H1 (cell line): ENCODE measurements around the gene ASF1A. TPM values are rescaled to one million over a fixed set of nuclear protein-coding genes. Genes with fewer than 3 reads are reported as not detected.
A peak's percentile ranks its signal among the peaks of the same experiment; 100 is the strongest.

Experiments used
- CTCF ChIA-PET: fragments of 300-600 bp; sonication (Branson Sonifier 250); formaldehyde crosslinking; loops from one replicate; lab custom pipeline; 2021; ENCODE audit not compliant: partially characterized antibody; lab: Charles Lee
- POLR2A ChIA-PET: fragments of 300-600 bp; sonication (Branson Sonifier 250); formaldehyde crosslinking; loops from one replicate; lab custom pipeline; 2021; ENCODE audit warnings: inconsistent platforms; ENCODE audit not compliant: partially characterized antibody; lab: Charles Lee
- DNase-seq, 2 experiments: peaks; one replicate each; pipeline versions ENCODE4 v3.0.0 to v3.0.0-alpha.2; 2010 to 2022; ENCODE audit warnings: low spot score in 2 of 2, low read depth in 1 of 2, mixed read lengths in 1 of 2
- FAIRE-seq: peaks from 2 replicates; lab custom pipeline; 2011; peaks lifted over from hg19 to GRCh38; lab: Jason Lieb, UNC
- H2AFZ ChIP-seq: 2 replicates; pipeline ENCODE4 v1.8.1; 2012; ENCODE audit warnings: low read length, inconsistent platforms
- H2AK5ac ChIP-seq: 2 replicates; pipeline ENCODE4 v1.6.1; 2013; ENCODE audit warnings: low read depth, low read length
- H2BK120ac ChIP-seq: replicated peaks from 2 replicates; pipeline ENCODE3; 2013; ENCODE audit warnings: low read depth, low read length, inconsistent platforms
- H2BK12ac ChIP-seq: 2 replicates; pipeline ENCODE4 v1.6.1; 2013; ENCODE audit warnings: low read depth, low read length
- H2BK15ac ChIP-seq: 2 replicates; pipeline ENCODE4 v1.6.1; 2013; ENCODE audit warnings: low read length
- H2BK20ac ChIP-seq: 2 replicates; pipeline ENCODE4 v1.6.1; 2013; ENCODE audit warnings: low read length
- H2BK5ac ChIP-seq: 2 replicates; pipeline ENCODE4 v1.6.1; 2013; ENCODE audit warnings: low read depth, low read length
- H3K14ac ChIP-seq: 2 replicates; pipeline ENCODE4 v1.6.1; 2013; ENCODE audit warnings: inconsistent platforms; ENCODE audit not compliant: insufficient read length
- H3K18ac ChIP-seq: 2 replicates; pipeline ENCODE4 v1.6.1; 2013; ENCODE audit warnings: low read length; ENCODE audit errors: extremely low read depth
- H3K23ac ChIP-seq: 2 replicates; pipeline ENCODE4 v1.6.1; 2013; ENCODE audit warnings: inconsistent platforms; ENCODE audit not compliant: insufficient read length
- H3K23me2 ChIP-seq: 2 replicates; pipeline ENCODE4 v1.6.1; 2013; ENCODE audit warnings: low read depth, low read length
- H3K27ac ChIP-seq: 2 replicates; pipeline ENCODE4 v1.6.1; 2011; ENCODE audit warnings: low read depth, low read length, inconsistent platforms
- H3K27me3 ChIP-seq, 4 experiments: replicated peaks in 1 of 4; 1 replicate in 1 of 4; 2 replicates in 3 of 4; pipeline versions ENCODE4 v1.6.1 to v1.8.1; 2011 to 2013; ENCODE audit warnings: low read length in 3 of 4, mild to moderate bottlenecking in 3 of 4, inconsistent platforms in 2 of 4, mixed read lengths in 2 of 4, moderate library complexity in 1 of 4; ENCODE audit not compliant: control insufficient read depth in 3 of 4, insufficient read depth in 3 of 4; ENCODE audit errors: extremely low read depth in 1 of 4
- H3K36me3 ChIP-seq, 4 experiments: 2 replicates each; pipeline versions ENCODE4 v1.6.1 to v1.8.1; 2011 to 2013; ENCODE audit warnings: mild to moderate bottlenecking in 4 of 4, low read length in 3 of 4, moderate library complexity in 2 of 4, control low read depth in 1 of 4, inconsistent platforms in 1 of 4; ENCODE audit not compliant: insufficient read depth in 4 of 4, control insufficient read depth in 2 of 4
- H3K4ac ChIP-seq: replicated peaks from 2 replicates; pipeline ENCODE3; 2013; ENCODE audit warnings: low read length, low read depth, mixed read lengths, inconsistent platforms; ENCODE audit not compliant: insufficient read length
- H3K4me1 ChIP-seq, 4 experiments: replicated peaks in 1 of 4; 1 replicate in 1 of 4; 2 replicates in 3 of 4; pipeline versions ENCODE4 v1.6.1 to v1.8.1; 2011 to 2013; ENCODE audit warnings: low read length in 3 of 4, inconsistent platforms in 2 of 4, mixed read lengths in 1 of 4; ENCODE audit not compliant: insufficient read depth in 4 of 4, control insufficient read depth in 3 of 4
- H3K4me2 ChIP-seq, 2 experiments: 2 replicates each; pipeline versions ENCODE4 v1.6.1 to v1.8.1; 2011 to 2013; ENCODE audit warnings: low read depth in 2 of 2, low read length in 2 of 2, control low read depth in 1 of 2, inconsistent platforms in 1 of 2, mild to moderate bottlenecking in 1 of 2; ENCODE audit not compliant: insufficient read depth in 1 of 2
- H3K4me3 ChIP-seq, 4 experiments: fragments of 200-600, 300-600 bp in 1 of 4; sonication (generic), shearing (Covaris generic), sonication (Bioruptor Twin) in 1 of 4; 2 replicates each; pipeline versions ENCODE4 v1.5.1 to v1.8.1; 2011 to 2016; ENCODE audit warnings: low read length in 4 of 4, low read depth in 3 of 4, control low read depth in 2 of 4, inconsistent platforms in 2 of 4, mild to moderate bottlenecking in 2 of 4, mixed read lengths in 1 of 4, moderate library complexity in 1 of 4; ENCODE audit not compliant: insufficient read depth in 2 of 4; ENCODE audit errors: extremely low read depth in 1 of 4
- H3K56ac ChIP-seq: replicated peaks from 2 replicates; pipeline ENCODE3; 2013; ENCODE audit warnings: low read depth, mild to moderate bottlenecking, mixed read lengths, low read length, inconsistent platforms; ENCODE audit not compliant: insufficient read length
- H3K79me1 ChIP-seq: 2 replicates; pipeline ENCODE4 v1.6.1; 2013; ENCODE audit warnings: low read depth, low read length, control low read depth
- H3K79me2 ChIP-seq, 2 experiments: 2 replicates each; pipeline versions ENCODE4 v1.6.1 to v1.8.1; 2012 to 2013; ENCODE audit warnings: low read length in 2 of 2, mild to moderate bottlenecking in 2 of 2, inconsistent platforms in 1 of 2; ENCODE audit not compliant: insufficient read depth in 2 of 2, control insufficient read depth in 1 of 2
- H3K9ac ChIP-seq, 4 experiments: replicated peaks in 1 of 4; 1 replicate in 1 of 4; 2 replicates in 3 of 4; pipeline versions ENCODE4 v1.6.1 to v1.8.1; 2011 to 2013; ENCODE audit warnings: low read depth in 3 of 4, low read length in 3 of 4, control low read depth in 2 of 4, mild to moderate bottlenecking in 2 of 4, moderate library complexity in 2 of 4, inconsistent platforms in 1 of 4; ENCODE audit errors: extremely low read depth in 1 of 4
- H3K9me3 ChIP-seq, 2 experiments: 2 replicates each; pipeline versions ENCODE4 v1.6.1 to v1.8.1; 2012 to 2013; ENCODE audit warnings: mild to moderate bottlenecking in 2 of 2, moderate library complexity in 2 of 2, control low read depth in 1 of 2, inconsistent platforms in 1 of 2, low read depth in 1 of 2, low read length in 1 of 2, mixed read lengths in 1 of 2; ENCODE audit not compliant: insufficient read depth in 2 of 2
- H4K20me1 ChIP-seq, 2 experiments: replicated peaks in 1 of 2; 2 replicates each; pipeline versions ENCODE3 to v1.8.1; 2011 to 2013; ENCODE audit warnings: inconsistent platforms in 2 of 2, low read length in 2 of 2, mild to moderate bottlenecking in 1 of 2; ENCODE audit not compliant: insufficient read depth in 2 of 2, control insufficient read depth in 1 of 2
- H4K5ac ChIP-seq: 2 replicates; pipeline ENCODE4 v1.6.1; 2013; ENCODE audit warnings: low read length, low read depth, mixed read lengths, inconsistent platforms; ENCODE audit not compliant: insufficient read length
- H4K8ac ChIP-seq: 2 replicates; pipeline ENCODE4 v1.8.0; 2013; ENCODE audit warnings: mild to moderate bottlenecking, moderate library complexity, low read length, inconsistent platforms; ENCODE audit not compliant: insufficient read depth; ENCODE audit errors: extremely low read depth
- H4K91ac ChIP-seq: replicated peaks from 2 replicates; pipeline ENCODE3; 2013; ENCODE audit warnings: low read length, mixed read lengths, inconsistent platforms; ENCODE audit not compliant: insufficient read length
- EZH2 ChIP-seq: fragments of 200-600 bp; sonication (generic); IDR thresholded peaks from 2 replicates; pipeline ENCODE4 v1.7.1; 2012; ENCODE audit warnings: low read depth, mild to moderate bottlenecking, moderate library complexity, low read length, inconsistent platforms; ENCODE audit not compliant: severe bottlenecking
- RNF2 ChIP-seq: fragments of 200-900, 300-1000 bp; sonication (generic); IDR thresholded peaks from 2 replicates; pipeline ENCODE4 v1.7.1; 2016; ENCODE audit warnings: borderline replicate concordance, low read depth, mild to moderate bottlenecking, antibody characterized with exemption, low read length; ENCODE audit not compliant: poor library complexity, severe bottlenecking; ENCODE audit errors: missing control alignments
- TAF7 ChIP-seq: optimal IDR thresholded peaks from 2 replicates; pipeline ENCODE3; 2011; ENCODE audit warnings: low read depth, mild to moderate bottlenecking, inconsistent platforms, low read length, moderate library complexity, borderline replicate concordance
- WGBS, 2 experiments: shearing (Covaris generic) in 1 of 2; methylation state at CpG; one replicate each; pipeline versions ENCODE4 v1.1.6 to v1.1.7; 2013 to 2015; ENCODE audit warnings: low lambda C conversion rate in 2 of 2, mixed read lengths in 2 of 2, inconsistent platforms in 1 of 2, low coverage in 1 of 2, missing lambda C conversion rate in 1 of 2; ENCODE audit not compliant: insufficient replicate concordance in 2 of 2, insufficient coverage in 1 of 2, insufficient read length in 1 of 2; ENCODE audit errors: extremely low coverage in 1 of 2, missing lambda C conversion rate in 1 of 2; 5-methylcytosine and 5-hydroxymethylcytosine counted together
- polyA plus RNA-seq, 7 experiments: library from polyadenylated mRNA; depleted of rRNA in 3 of 7; stranded (reverse) in 5 of 7; unstranded in 2 of 7; fragments of >200 nt in 5 of 7; fragments of 200-250 nt in 2 of 7; gene quantifications; 1 replicate in 5 of 7; 2 replicates in 1 of 7; 4 replicates in 1 of 7; pipeline versions ENCODE4 v1.2.1 to v1.2.3, GENCODE V29; 2011 to 2013; ENCODE audit warnings: missing spikeins in 2 of 7, mixed read lengths in 2 of 7
- total RNA-seq: library from RNA; stranded (reverse); fragmentation: NEBNext Ultra II Directional; extraction: Animal tissue kit (Norgen Biotek cat#: 25700); gene quantifications from 2 replicates; pipeline ENCODE4 v1.2.1, GENCODE V29; 2021

ASF1A gene
- total and polyA plus RNA-seq, 2 of the 8 experiments (the other 6 are each of a cell fraction or from before 2014, with no cell fraction given): 11.4 to 50.2 TPM

GRCh38 chr6:118917546-118918328, 23.8 kb downstream of the ASF1A start:
- Histone ChIP-seq H3K79me1 (no peaks in the 10 kb centered on the region), H3K14ac (no peak overlapping the region), H3K79me2 (no peaks in the 10 kb centered on the region), H3K4me3 (no peak overlapping the region), H3K4me1 (no peaks in the 10 kb centered on the region), H2BK12ac (no peak overlapping the region), H3K9me3 (no peaks in the 10 kb centered on the region), H2BK120ac (no peak overlapping the region), H3K4me2 (no peak overlapping the region), H4K5ac (no peak overlapping the region), H2BK20ac (no peak overlapping the region), H4K91ac (no peak overlapping the region), H2BK15ac (no peak overlapping the region), H4K8ac (no peak overlapping the region), H3K4ac (no peak overlapping the region), H2AK5ac (no peak overlapping the region), H2AFZ (no peak overlapping the region), H3K23me2 (no peaks in the 10 kb centered on the region), H4K20me1 (peaks cover 0 to 5% of the 10 kb centered on the region in 2 experiments), H3K36me3 (peaks cover 5 to 43% (median 34%) of the 10 kb centered on the region in 4 experiments; a peak in 7 of 8 replicates), H3K56ac (no peak overlapping the region), H3K27ac (no peak overlapping the region), H3K27me3 (no peaks in the 10 kb centered on the region), H3K23ac (no peak overlapping the region)
- no peak for FAIRE-seq
- POLR2A ChIA-PET: no interaction called here
- CTCF ChIA-PET: interaction anchor here (0.6 kb wide), 1 partner anchor 585 kb away, joined by 4 read pairs; no protein-coding TSS in a partner anchor
- DNase-seq: no peak
- 84% methylated on average over 5 of the region's 5 CpGs; no CpG with 5 or more reads in 1 of the 2 experiments for WGBS, 2 experiments
- TF ChIP-seq RNF2: no peak
- TF ChIP-seq EZH2: no peak
- TF ChIP-seq TAF7: no peak
- TF ChIP-seq, all 59 proteins: peak for 0
- Histone ChIP-seq H2BK5ac (no peak overlapping the region), H3K9ac (peak overlapping the region in 1 of 4 experiments; percentile 10; a peak in 1 of 7 replicates), H3K18ac (no peak overlapping the region)
